DMS 273 (cell line): ENCODE measurements around the gene CCDC127.

ENCODE experiments used
- DNase-seq: peaks from one replicate; lab custom pipeline; 2025; ENCODE audit not compliant: unreplicated experiment; lab: John Stamatoyannopoulos, UW

The CCDC127 gene

DNA sequence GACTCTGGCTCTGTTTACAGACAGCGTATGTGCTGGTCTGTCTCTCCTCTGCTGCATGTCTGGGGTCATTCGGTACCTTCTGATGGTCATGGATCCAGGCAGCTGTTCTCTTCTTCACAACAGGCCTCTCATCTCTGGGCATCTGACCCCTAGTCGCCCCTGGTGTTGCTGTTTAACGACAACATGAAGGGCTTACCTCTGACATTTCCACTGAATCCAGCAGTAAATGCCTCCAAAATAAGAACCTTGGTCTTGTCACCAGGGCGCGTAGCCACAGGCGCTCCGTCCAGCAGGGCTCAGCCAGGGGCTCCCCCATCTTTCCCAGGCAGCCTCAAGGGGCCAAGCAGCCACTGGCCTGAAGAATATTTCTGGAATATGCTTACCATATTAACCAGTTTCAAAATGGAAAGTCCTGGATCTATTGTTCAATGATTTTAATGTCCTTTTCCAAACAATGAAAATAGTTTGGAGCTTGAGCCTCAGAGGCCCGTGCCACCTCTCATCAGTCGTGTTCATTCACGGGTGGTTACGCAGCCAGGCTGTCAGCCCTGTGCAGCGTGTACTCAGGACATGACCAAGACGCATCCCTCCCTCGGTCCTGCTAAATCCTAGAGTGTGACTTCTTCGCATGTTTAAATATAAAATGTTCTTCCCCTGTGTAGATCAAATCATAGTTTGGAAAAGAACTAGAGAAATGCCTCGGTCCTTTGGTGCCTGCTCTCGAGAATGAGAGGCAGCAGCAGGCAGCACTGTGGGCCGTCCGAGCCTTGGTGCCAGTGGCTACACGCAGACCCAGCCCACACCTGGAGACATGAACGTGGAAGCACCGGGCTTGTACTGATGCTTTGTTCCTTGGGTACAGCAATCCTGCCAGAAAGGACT is 56.8 kb downstream of the CCDC127 start:
- no peak for DNase-seq

DNA sequence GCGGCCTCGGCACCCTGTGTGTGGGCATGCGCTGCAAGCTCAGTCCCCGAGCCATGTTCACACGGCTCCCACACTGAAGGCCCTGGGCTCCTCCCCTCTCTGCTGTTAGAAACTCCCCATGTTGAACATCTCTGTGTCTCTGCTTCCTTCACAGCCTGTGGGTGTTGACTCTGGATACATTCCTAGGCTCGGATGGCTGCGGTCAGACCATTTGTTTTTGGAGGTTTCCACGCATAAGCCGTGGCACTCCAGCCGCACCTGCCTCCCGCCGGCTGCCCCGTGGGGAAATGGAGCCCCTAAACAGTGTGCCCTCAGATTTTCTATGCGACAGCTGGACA is 57.8 kb downstream of the CCDC127 start:
- no peak for DNase-seq

DNA sequence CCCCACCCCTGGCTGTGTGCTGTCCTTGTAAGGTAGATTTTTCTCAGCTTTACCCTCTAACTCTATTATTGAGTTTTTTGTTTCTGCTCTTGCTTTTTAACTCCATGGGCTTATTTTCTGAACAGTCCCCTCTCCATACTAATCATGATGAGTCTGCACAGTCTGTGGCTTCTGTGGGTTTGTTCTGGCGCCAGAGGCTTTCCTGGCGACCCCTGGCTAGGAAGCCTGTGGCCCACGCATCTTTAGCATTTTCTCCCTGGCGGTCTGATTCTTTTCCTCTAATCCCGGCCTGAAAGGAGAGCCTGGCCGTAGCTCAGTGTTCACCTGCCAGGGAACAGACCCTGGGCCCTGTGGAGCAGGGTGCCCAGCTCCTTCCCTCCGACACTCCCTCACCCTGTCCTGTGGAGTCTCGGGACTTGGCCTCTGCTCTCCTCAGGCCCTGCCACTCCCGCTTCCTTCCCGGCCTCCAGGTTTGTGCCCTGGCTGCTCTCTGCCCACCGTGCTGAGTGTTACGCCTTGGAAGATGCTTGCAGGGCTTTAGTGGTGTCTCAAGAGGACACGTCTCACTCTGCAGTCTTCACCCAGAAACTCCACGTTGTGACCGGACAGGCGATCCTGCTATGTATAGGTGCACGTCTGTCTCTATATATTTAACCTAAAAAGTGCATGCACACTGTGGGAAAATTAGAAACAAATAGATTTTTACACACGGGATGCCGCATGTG is 58.3 kb downstream of the CCDC127 start:
- no peak for DNase-seq

DNA sequence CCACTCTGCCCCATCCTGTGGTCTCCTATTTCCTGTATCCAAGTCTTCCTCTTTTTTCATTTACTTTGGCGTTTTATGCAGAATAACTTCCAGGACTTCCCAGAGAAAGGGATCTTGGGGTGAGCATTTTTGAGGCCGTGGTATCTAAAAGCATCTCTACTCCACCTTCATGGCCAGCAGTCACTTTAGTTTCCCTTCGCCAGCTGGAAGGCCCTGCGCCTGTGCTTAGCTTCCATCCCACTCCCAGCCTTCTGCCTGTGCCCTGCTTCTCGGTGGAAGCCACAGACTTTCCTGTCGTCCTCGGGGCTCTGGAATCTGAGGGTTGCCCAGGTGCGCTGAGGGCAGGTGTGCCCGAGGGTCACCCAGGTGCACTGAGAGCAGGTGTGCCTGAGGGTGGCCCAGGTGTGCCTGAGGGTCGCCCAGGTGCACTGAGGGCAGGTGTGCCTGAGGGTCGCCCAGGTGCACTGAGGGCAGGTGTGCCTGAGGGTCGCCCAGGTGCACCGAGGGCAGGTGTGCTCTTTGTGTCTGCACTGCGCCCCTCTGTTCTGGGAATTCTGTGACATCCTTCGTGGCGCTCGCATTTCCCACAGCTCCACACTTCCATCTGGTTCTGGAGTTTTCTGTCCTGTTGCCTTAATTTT is 59.0 kb downstream of the CCDC127 start:
- no peak for DNase-seq

DNA sequence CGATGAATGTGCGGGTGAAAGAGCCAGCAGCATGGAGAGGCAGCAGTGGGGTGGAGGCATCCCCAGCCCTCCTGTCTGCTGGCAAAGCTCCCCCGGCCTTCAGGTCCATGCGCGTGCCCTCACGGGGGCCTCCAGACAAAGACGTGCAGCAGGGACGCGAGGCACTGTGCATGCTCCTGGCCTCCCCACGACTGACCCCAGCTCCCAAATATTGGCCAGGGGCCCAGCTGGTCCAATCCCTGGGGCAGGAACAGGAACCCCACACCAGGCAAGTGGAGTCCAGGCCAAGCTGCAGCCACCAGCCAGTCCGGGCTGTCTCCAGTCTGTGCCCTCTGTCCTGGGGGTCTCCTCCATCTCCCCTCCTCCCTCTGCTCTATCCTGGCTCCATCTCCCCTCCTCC is 60.2 kb downstream of the CCDC127 start:
- DNase-seq = no peak

GRCh38 chr5:157126-157715 is 60.7 kb downstream of the CCDC127 start:
- DNase-seq = no peak

DNA sequence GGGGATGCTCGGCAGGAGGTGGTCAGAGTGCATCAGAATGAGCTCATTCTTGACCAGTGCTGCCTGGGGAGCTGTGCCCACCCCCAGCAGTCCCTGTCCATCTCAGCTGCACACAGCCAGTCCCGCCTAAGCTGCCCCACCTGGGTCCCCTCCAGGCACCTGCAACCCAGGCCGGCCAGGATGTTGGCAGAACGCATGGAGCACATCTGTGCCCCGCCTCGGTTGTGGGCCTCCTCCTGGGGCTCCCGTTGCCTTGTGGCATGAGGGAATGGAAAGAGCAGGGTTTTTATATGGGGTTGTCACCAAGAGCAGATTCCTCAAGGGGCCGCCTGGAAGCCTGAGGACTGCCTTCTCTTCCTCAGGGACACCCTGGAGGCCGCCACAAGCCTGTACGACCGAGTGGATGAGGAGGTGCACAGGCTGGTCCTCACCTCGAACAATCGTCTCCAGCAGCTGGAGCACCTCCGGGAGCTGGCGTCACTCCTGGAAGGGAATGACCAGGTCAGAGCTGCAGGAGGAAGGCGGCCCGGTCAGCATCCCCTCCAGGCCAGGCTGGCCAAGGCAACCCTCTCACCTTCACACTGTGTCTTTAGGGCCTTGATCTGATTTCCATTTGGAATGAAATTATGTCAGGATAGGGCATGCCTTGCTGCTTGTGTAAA is 61.4 kb downstream of the CCDC127 start:
- DNase-seq = no peak

GRCh38 chr5:155651-156410 is 62.1 kb downstream of the CCDC127 start:
- DNase-seq = no peak

- DNase-seq = no peak
Measured at GRCh38 chr5:154826-155225, 63.1 kb downstream of the CCDC127 start.

DNA sequence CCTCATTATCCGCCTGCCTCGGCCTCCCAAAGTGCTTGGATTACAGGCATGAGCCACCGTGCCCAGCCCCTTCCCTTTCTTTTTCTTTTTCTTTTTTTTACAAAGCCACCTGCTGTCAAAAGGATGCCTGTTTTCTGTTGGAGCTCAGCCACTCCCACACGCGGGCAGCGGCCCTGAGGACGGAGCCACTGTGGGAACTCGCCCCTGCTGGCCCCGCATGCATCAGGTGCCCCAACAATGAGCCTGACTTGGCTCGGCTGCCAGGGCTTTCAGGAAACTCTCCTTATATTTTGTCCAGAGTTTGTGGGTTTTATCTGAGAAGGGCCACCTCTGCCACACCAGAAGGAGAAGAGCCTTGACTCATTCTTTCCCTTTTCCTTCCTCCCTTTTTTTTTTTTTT is 63.7 kb downstream of the CCDC127 start:
- DNase-seq = no peak

DNA sequence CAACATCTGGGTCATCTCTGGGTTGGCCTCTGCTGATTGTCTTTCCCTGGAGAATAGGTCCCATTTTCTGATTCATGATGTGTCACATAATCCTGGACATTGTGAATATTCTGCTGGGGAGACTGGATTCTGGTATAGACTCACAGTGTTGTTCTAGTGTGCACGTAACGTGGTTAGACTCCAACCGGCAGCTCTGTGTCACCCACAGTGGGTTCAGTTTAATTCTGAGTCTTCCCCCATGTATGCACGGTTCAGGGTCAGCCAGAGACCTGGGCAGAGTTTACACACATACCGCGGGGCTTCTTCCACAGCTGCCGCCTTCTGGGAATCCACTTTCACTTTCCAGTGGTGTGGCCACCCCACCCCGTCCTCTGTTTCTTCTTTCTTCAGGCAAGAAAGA is 64.7 kb downstream of the CCDC127 start:
- no peak for DNase-seq

- DNase-seq = no peak
Measured at GRCh38 chr5:152077-152476, 65.9 kb downstream of the CCDC127 start.

DNA sequence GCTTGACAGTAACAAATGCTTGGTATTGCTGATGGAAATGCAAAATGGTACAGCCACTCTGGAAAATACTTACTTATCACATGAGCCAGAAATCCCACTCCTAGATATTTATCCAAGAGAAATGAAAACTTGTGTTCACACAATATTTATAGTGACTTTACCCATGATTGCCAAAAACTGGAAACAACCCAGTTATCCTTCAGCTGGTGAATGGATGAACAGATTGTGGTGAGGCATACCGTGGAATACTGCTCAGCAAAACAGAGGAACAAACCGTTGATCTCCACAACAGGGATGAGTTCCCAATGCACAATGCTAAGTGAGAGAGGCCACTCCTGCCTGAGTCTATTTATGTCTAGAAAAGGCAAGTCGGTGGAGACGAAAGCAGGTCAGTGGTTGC is 67.2 kb downstream of the CCDC127 start:
- no peak for DNase-seq

DNA sequence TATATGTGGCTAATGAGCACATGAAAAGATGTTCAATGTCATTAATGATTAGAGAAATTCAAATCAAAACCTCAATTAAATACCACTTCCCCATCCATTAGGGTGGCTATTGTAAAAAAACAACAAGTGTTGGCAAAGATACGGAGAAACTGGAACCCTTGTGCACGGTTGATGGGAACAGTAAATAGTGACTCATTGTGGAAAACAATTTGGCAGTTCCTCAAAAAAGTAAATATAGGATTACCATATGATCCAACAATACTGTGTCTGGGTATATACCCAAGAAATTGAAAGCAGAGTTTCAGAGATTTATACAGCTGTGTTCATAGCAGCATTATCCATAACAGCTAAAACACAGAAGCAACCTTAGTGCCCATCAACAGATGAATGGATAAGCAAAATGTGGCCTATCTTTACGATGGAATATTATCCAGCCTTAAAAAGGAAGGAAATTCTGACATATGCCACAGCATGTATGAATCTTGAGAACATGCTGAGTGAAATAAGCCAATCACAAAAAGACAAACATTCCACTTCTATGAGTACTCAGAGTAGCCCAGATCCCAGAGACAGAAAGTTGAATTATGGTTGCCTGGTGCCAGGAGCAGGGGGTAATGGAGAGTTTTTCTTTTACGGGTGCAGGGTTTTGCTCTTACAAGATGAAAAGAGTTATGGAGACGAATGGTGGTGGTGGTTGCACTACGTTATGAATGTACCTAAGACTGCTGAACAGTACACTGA is 68.0 kb downstream of the CCDC127 start:
- no peak for DNase-seq

GRCh38 chr5:147751-148150 is 70.2 kb downstream of the CCDC127 start:
- no peak for DNase-seq
